A549 (cell line): Measurements from ENCODE around the gene CCN5. TPM values are rescaled to one million over a fixed set of nuclear protein-coding genes. Genes with fewer than 3 reads are reported as not detected.

Experiments used
- ATAC-seq, 2 experiments: fragments of 200-7000 bp in 1 of 2; fragments of >200 bp in 1 of 2; cut with Nextera tagmentation in 1 of 2; cut with Tn5 transposase in 1 of 2; 3 replicates each; pipeline versions ENCODE4 v1.8.0 to v1.9.1; 2018 to 2020; ENCODE audit warnings: mild to moderate bottlenecking in 1 of 2, moderate library complexity in 1 of 2
- CTCF ChIA-PET: fragments of 300-600 bp; sonication (Branson Sonifier 250); formaldehyde crosslinking; extraction: SDS; loops from one replicate; lab custom pipeline; 2021; ENCODE audit warnings: antibody characterized with exemption, inconsistent platforms; lab: Yijun Ruan, JAX
- POLR2A ChIA-PET: fragments of 350-600 bp; formaldehyde crosslinking; extraction: SDS; loops from one replicate; lab custom pipeline; 2021; ENCODE audit warnings: antibody characterized with exemption, inconsistent platforms; lab: Yijun Ruan, JAX
- DNase-seq, 2 experiments: peaks; one replicate each; pipeline versions ENCODE4 v3.0.0 to v3.0.0-alpha.2; 2011 to 2016; ENCODE audit warnings: low read depth in 1 of 2, low spot score in 1 of 2
- FAIRE-seq: peaks from 2 replicates; lab custom pipeline; 2011; peaks lifted over from hg19 to GRCh38; lab: Jason Lieb, UNC
- H3K27ac ChIP-seq, 2 experiments: fragments of >200 bp; sonication (Bioruptor Twin); formaldehyde crosslinking; 3 replicates each; pipeline ENCODE4 v1.5.1; 2016 to 2017
- H3K4me1 ChIP-seq: fragments of >200 bp; sonication (Bioruptor Twin); formaldehyde crosslinking; 3 replicates; pipeline ENCODE4 v1.6.1; 2016
- H3K4me2 ChIP-seq: fragments of >200 bp; sonication (Bioruptor Twin); formaldehyde crosslinking; 3 replicates; pipeline ENCODE4 v1.6.1; 2016
- H3K4me3 ChIP-seq: fragments of >200 bp; sonication (Bioruptor Twin); formaldehyde crosslinking; 3 replicates; pipeline ENCODE4 v1.5.1; 2016
- H3K9me3 ChIP-seq: fragments of >200 bp; sonication (Bioruptor Twin); formaldehyde crosslinking; 3 replicates; pipeline ENCODE4 v1.6.1; 2016
- CEBPB ChIP-seq, 2 experiments: fragments of >200 bp in 1 of 2; sonication (Bioruptor Twin) in 1 of 2; formaldehyde crosslinking in 1 of 2; IDR thresholded peaks; 2 replicates each; pipeline ENCODE4 v1.6.1; 2012 to 2016
- CHD2 ChIP-seq: fragments of 150-350 bp; IDR thresholded peaks from 2 replicates; pipeline ENCODE4 v1.6.1; 2014; ENCODE audit warnings: low read length; ENCODE audit not compliant: partially characterized antibody
- EHF ChIP-seq: fragments of 250-450 bp; sonication (Bioruptor Pico); IDR thresholded peaks from 2 replicates; pipeline ENCODE4 v1.5.0; 2020; ENCODE audit warnings: mild to moderate bottlenecking
- ESRRA ChIP-seq: fragments of 150-350 bp; IDR thresholded peaks from 2 replicates; pipeline ENCODE4 v1.6.1; 2014; ENCODE audit warnings: mild to moderate bottlenecking, low read length, borderline replicate concordance
- HDAC2 ChIP-seq: fragments of 200-600 bp; sonication (generic); IDR thresholded peaks from 2 replicates; pipeline ENCODE4 v1.6.1; 2016
- HOXB5 ChIP-seq: fragments of 250-450 bp; sonication (Bioruptor Pico); IDR thresholded peaks from 2 replicates; pipeline ENCODE4 v1.5.0; 2020; ENCODE audit warnings: mild to moderate bottlenecking, moderate library complexity
- JUNB ChIP-seq: fragments of >200 bp; sonication (Bioruptor Twin); formaldehyde crosslinking; IDR thresholded peaks from 2 replicates; pipeline ENCODE4 v1.6.1; 2016
- MAZ ChIP-seq: fragments of 150-350 bp; IDR thresholded peaks from 2 replicates; pipeline ENCODE4 v1.6.1; 2014; ENCODE audit warnings: antibody characterized with exemption, low read depth, low read length, borderline replicate concordance
- RAD21 ChIP-seq, 2 experiments: fragments of >200 bp in 1 of 2; sonication (Bioruptor Twin) in 1 of 2; formaldehyde crosslinking in 1 of 2; IDR thresholded peaks in 1 of 2; conservative IDR thresholded peaks in 1 of 2; 2 replicates in 1 of 2; 3 replicates in 1 of 2; pipeline ENCODE4 v1.6.1; 2012 to 2018; ENCODE audit warnings: inconsistent platforms in 1 of 2
- RCOR1 ChIP-seq: fragments of 150-350 bp; IDR thresholded peaks from 2 replicates; pipeline ENCODE4 v1.6.1; 2014; ENCODE audit warnings: antibody characterized with exemption, low read length, low read depth
- SREBF2 ChIP-seq: fragments of 450-650 bp; IDR thresholded peaks from 2 replicates; pipeline ENCODE4 v1.6.1; 2014; ENCODE audit warnings: mild to moderate bottlenecking, moderate library complexity
- TP53 ChIP-seq: fragments of 250-450 bp; sonication (Bioruptor Pico); IDR thresholded peaks from 2 replicates; pipeline ENCODE4 v1.5.0; 2021; ENCODE audit warnings: mild to moderate bottlenecking, moderate library complexity
- ZFP36 ChIP-seq: fragments of 450-650 bp; IDR thresholded peaks from 2 replicates; pipeline ENCODE4 v1.6.1; 2014; ENCODE audit warnings: borderline replicate concordance; ENCODE audit not compliant: partially characterized antibody
- WGBS: methylation state at CpG from one replicate; pipeline ENCODE4 v1.1.6; 2017; ENCODE audit errors: missing lambda C conversion rate; 5-methylcytosine and 5-hydroxymethylcytosine counted together
- polyA plus RNA-seq, 4 experiments: library from polyadenylated mRNA; depleted of rRNA in 3 of 4; stranded (reverse); fragments of >200 nt; fragmentation: RNase III in 1 of 4; extraction: RNeasy Plus Mini Kit Qiagen cat#74134 plus additional on column Dnase treatment in 1 of 4; gene quantifications; 2 replicates in 3 of 4; 3 replicates in 1 of 4; pipeline ENCODE4 v1.2.3, GENCODE V29; 2011 to 2017
- TF ChIP-seq, protein P1 (sequence below): fragments of 250-450 bp; sonication (Bioruptor Pico); IDR thresholded peaks from 2 replicates; pipeline ENCODE4 v1.5.0; 2021; ENCODE audit warnings: mild to moderate bottlenecking, moderate library complexity, borderline replicate concordance
- TF ChIP-seq, protein P2 (sequence below): fragments of 200-600 bp; sonication (generic); IDR thresholded peaks from 2 replicates; pipeline ENCODE4 v1.6.1; 2016; ENCODE audit warnings: antibody characterized with exemption, mild to moderate bottlenecking, moderate library complexity
- TF ChIP-seq, protein P3 (sequence below): IDR thresholded peaks from 2 replicates; pipeline ENCODE4 v1.6.1; 2012; ENCODE audit warnings: low read depth, borderline replicate concordance

CCN5 gene
- polyA plus RNA-seq, 2 of the 4 experiments (the other 2 are of a cell fraction) = 9.9 to 11.1 TPM

DNA sequence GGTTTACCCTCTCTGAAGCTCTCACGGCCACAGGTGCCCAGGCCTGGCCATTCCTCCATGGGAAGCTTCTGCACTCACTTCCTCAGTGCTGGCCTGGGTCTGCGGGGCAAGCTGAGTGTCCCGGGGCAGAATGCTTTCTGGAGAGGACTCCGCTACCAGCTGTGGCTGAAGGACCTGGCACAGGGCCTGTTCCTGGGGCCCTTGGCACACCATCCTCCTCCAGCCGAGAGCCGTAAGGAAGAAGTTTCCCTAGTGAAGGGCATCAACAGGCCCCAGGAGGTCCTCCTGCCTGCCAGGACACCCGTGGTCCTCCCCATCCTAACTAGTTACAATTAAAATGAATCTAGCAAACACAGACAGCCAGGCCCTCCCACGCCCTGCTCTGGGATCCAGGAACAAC is 16.5 kb downstream of the CCN5 start:
- FAIRE-seq = no peak
- peak overlapping the region; percentile 96 to 98 for H3K27ac ChIP-seq
- 53% methylated on average over 8 of the region's 8 CpGs for WGBS

DNA sequence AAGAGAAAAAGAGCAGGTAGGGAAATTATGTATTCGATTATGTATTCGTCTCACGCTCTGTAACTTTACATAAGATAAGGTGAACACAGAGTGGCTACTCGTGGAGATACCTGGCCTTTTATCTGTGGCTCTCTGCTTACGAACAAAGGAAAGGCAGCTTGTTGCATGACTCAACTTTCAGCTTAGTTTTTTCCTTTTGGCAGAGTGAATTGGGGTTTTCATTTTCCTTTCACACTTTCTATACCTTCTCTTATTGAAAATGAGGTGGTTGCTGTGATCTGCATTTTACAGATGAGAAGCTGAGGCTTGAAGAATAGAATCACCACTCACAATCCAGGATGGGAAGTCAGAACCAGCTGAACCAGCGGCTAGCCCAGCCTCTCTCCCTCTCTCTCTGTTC is 17.2 kb downstream of the CCN5 start:
- TF ChIP-seq JUNB (no peak), CEBPB (IDR thresholded peaks at IDR 0.05) (no peak), RCOR1 (no peak), ESRRA (no peak)
- no peak for ATAC-seq
- POLR2A ChIA-PET = interaction anchor here (1.2 kb wide), 1 partner anchor 12 kb away, joined by 4 read pairs; no protein-coding TSS in a partner anchor
- peak overlapping the region; percentile 47 for H3K4me2 ChIP-seq
- DNase-seq = no peak
- peak overlapping the region; percentile 96 to 98 for H3K27ac ChIP-seq
- FAIRE-seq = no peak
- peaks cover 77% of the 10 kb centered on the region for H3K4me1 ChIP-seq
- no peak overlapping the region for H3K4me3 ChIP-seq
- CTCF ChIA-PET = interaction anchor here (0.9 to 21.9 kb wide), 23 partner anchors 10 to 518 kb away, joined by 3 to 525 read pairs (median 6); partner anchors contain the start of gene CCN5
- H3K9me3 ChIP-seq = no peaks in the 10 kb centered on the region
- WGBS = 48% methylated on average over 6 of the region's 6 CpGs

More for the DNA sequence above, 16.5 kb downstream of the CCN5 start:
- ATAC-seq = no peak
- H3K9me3 ChIP-seq = no peaks in the 10 kb centered on the region
- peak overlapping the region; percentile 47 for H3K4me2 ChIP-seq
- POLR2A ChIA-PET = interaction anchor here (0.6 to 1.2 kb wide), 3 partner anchors 11 to 48 kb away, joined by 3 to 4 read pairs (median 3); no protein-coding TSS in a partner anchor
- peaks cover 82% of the 10 kb centered on the region for H3K4me1 ChIP-seq
- H3K4me3 ChIP-seq = no peak overlapping the region
- TF ChIP-seq, protein P1, sequence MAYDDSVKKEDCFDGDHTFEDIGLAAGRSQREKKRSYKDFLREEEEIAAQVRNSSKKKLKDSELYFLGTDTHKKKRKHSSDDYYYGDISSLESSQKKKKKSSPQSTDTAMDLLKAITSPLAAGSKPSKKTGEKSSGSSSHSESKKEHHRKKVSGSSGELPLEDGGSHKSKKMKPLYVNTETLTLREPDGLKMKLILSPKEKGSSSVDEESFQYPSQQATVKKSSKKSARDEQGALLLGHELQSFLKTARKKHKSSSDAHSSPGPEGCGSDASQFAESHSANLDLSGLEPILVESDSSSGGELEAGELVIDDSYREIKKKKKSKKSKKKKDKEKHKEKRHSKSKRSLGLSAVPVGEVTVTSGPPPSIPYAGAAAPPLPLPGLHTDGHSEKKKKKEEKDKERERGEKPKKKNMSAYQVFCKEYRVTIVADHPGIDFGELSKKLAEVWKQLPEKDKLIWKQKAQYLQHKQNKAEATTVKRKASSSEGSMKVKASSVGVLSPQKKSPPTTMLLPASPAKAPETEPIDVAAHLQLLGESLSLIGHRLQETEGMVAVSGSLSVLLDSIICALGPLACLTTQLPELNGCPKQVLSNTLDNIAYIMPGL (CRISPR knock-in tag) = no peak
- TF ChIP-seq TP53 (CRISPR knock-in tag) = no peak
- TF ChIP-seq EHF (CRISPR knock-in tag) = no peak
- no peak for TF ChIP-seq HDAC2
- TF ChIP-seq RAD21 (conservative IDR thresholded peaks at IDR 0.05 in 1 of 2, IDR thresholded peaks at IDR 0.05 in 1 of 2) = no peak; a peak in 1 of 5 replicates
- no peak for TF ChIP-seq CEBPB (IDR thresholded peaks at IDR 0.05)
- TF ChIP-seq SREBF2 = no peak
- TF ChIP-seq, protein P2, sequence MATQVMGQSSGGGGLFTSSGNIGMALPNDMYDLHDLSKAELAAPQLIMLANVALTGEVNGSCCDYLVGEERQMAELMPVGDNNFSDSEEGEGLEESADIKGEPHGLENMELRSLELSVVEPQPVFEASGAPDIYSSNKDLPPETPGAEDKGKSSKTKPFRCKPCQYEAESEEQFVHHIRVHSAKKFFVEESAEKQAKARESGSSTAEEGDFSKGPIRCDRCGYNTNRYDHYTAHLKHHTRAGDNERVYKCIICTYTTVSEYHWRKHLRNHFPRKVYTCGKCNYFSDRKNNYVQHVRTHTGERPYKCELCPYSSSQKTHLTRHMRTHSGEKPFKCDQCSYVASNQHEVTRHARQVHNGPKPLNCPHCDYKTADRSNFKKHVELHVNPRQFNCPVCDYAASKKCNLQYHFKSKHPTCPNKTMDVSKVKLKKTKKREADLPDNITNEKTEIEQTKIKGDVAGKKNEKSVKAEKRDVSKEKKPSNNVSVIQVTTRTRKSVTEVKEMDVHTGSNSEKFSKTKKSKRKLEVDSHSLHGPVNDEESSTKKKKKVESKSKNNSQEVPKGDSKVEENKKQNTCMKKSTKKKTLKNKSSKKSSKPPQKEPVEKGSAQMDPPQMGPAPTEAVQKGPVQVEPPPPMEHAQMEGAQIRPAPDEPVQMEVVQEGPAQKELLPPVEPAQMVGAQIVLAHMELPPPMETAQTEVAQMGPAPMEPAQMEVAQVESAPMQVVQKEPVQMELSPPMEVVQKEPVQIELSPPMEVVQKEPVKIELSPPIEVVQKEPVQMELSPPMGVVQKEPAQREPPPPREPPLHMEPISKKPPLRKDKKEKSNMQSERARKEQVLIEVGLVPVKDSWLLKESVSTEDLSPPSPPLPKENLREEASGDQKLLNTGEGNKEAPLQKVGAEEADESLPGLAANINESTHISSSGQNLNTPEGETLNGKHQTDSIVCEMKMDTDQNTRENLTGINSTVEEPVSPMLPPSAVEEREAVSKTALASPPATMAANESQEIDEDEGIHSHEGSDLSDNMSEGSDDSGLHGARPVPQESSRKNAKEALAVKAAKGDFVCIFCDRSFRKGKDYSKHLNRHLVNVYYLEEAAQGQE = no peak
- TF ChIP-seq, protein P3, sequence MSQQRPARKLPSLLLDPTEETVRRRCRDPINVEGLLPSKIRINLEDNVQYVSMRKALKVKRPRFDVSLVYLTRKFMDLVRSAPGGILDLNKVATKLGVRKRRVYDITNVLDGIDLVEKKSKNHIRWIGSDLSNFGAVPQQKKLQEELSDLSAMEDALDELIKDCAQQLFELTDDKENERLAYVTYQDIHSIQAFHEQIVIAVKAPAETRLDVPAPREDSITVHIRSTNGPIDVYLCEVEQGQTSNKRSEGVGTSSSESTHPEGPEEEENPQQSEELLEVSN = no peak
- TF ChIP-seq MAZ = no peak
- TF ChIP-seq HOXB5 = no peak
- TF ChIP-seq CHD2 = no peak
- TF ChIP-seq ZFP36 = no peak
- TF ChIP-seq, all 56 proteins: peak for 0
- no peak for DNase-seq
- CTCF ChIA-PET = interaction anchor here (0.7 to 21.9 kb wide), 16 partner anchors 11 to 518 kb away, joined by 3 to 525 read pairs (median 6); partner anchors contain the start of gene CCN5
